ENCODE results near the gene FAM156B.
"Not testable (repeated sequence)": the region's sequence is repeated elsewhere in the genome, so short reads cannot be mapped to it uniquely, and the experiment has no call there.

The FAM156B gene

DNA sequence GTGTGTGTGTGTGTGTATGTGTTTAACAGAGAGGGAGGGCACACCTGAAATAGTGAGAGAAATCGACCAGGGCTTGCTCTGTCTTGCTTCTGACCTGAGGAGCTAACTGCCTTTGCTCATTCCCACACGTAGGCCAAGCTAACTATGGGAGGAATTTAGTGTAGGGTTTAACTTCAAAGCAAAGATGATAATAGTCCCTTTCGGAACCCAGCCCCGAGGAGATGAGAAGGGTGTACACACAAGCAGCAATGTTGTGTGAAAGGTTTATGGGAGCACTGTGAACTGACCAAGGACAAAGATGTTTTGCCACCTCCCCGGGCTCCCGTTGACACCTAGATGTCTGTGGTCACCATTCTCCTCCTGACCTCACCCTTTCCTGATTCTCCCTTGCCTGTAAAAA, 20.7 kb upstream of the FAM156B start:
- WGBS, 2 experiments, result 76 to 93% methylated on average over 3 to 4 of the region's 6 CpGs
- H3K4me1 ChIP-seq (ENCODE audit: control insufficient read depth, insufficient read depth, low read length); H3K4me3 ChIP-seq (ENCODE audit: insufficient read depth, low read depth, low read length); H3K9me3 ChIP-seq (ENCODE audit: control insufficient read depth, low read length); H3K27me3 ChIP-seq (ENCODE audit: control insufficient read depth, insufficient read depth, low read length, poor library complexity, severe bottlenecking); H3K36me3 ChIP-seq (ENCODE audit: control insufficient read depth, insufficient read depth, low read length); H3K27ac ChIP-seq (ENCODE audit: insufficient read depth, low read depth, low read length, poor library complexity, severe bottlenecking): not testable (repeated sequence)

DNA sequence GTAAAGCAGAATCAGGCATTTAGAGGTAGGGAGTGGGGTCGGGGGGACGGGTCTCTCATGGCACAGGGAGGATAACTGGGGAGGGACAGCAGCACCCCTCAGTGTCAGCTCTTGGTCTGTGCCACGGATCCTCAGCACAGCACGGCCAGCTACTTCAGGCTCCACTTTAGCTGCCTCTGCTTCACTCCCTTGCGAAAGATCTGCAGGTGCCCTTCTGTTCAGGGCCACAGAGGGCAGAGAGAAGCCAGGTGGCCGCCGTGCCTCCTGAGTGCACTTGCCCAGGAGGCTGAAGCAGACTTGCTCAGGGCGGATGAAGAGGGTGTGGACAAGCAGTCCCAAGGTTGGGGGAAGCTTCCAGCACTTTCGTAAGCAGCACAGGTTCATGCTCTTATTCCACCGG, 9.7 kb upstream of the FAM156B start:
- not testable (repeated sequence) for H3K27ac ChIP-seq (ENCODE audit: insufficient read depth, low read depth, low read length, poor library complexity, severe bottlenecking); H3K27me3 ChIP-seq (ENCODE audit: control insufficient read depth, insufficient read depth, low read length, poor library complexity, severe bottlenecking); H3K4me1 ChIP-seq (ENCODE audit: control insufficient read depth, insufficient read depth, low read length); H3K4me3 ChIP-seq (ENCODE audit: insufficient read depth, low read depth, low read length); H3K9me3 ChIP-seq (ENCODE audit: control insufficient read depth, low read length); H3K36me3 ChIP-seq (ENCODE audit: control insufficient read depth, insufficient read depth, low read length)
- no CpG with 5 or more reads among the region's 10 CpGs for WGBS, 2 experiments

- H3K27ac ChIP-seq (ENCODE audit: insufficient read depth, low read depth, low read length, poor library complexity, severe bottlenecking); H3K4me3 ChIP-seq (ENCODE audit: insufficient read depth, low read depth, low read length); H3K9me3 ChIP-seq (ENCODE audit: control insufficient read depth, low read length); H3K36me3 ChIP-seq (ENCODE audit: control insufficient read depth, insufficient read depth, low read length); H3K4me1 ChIP-seq (ENCODE audit: control insufficient read depth, insufficient read depth, low read length); H3K27me3 ChIP-seq (ENCODE audit: control insufficient read depth, insufficient read depth, low read length, poor library complexity, severe bottlenecking): not testable (repeated sequence)
- WGBS, 2 experiments, result no CpG with 5 or more reads among the region's 9 CpGs
Observed at GRCh38 chrX:52888090-52888489, 9.0 kb upstream of the FAM156B start.

DNA sequence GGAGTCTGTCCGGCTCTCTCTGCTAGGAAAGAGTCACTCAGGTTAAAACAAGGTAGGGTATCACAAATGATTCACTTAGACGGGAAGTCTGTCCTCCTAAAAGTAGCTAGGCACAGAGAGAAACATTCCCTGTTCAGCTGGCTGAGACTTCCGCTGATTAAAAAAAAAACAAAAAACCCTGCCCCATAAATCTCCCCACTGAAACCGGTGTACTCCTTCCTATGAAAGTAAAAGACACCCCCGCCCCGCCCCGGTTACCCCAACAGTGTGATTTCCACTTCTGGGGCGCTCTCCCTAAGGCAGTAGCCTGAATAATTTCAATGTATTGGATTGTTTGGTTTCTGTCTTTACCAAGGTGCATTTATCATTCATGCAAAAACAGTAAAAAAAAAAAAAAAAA, 692 bp upstream of the FAM156B start:
- not testable (repeated sequence) for H3K27ac ChIP-seq (ENCODE audit: insufficient read depth, low read depth, low read length, poor library complexity, severe bottlenecking); H3K27me3 ChIP-seq (ENCODE audit: control insufficient read depth, insufficient read depth, low read length, poor library complexity, severe bottlenecking); H3K4me1 ChIP-seq (ENCODE audit: control insufficient read depth, insufficient read depth, low read length); H3K4me3 ChIP-seq (ENCODE audit: insufficient read depth, low read depth, low read length); H3K36me3 ChIP-seq (ENCODE audit: control insufficient read depth, insufficient read depth, low read length); H3K9me3 ChIP-seq (ENCODE audit: control insufficient read depth, low read length)
- WGBS, 2 experiments, result no CpG with 5 or more reads among the region's 8 CpGs

- H3K36me3 ChIP-seq (ENCODE audit: control insufficient read depth, insufficient read depth, low read length); H3K9me3 ChIP-seq (ENCODE audit: control insufficient read depth, low read length); H3K27ac ChIP-seq (ENCODE audit: insufficient read depth, low read depth, low read length, poor library complexity, severe bottlenecking); H3K4me1 ChIP-seq (ENCODE audit: control insufficient read depth, insufficient read depth, low read length); H3K27me3 ChIP-seq (ENCODE audit: control insufficient read depth, insufficient read depth, low read length, poor library complexity, severe bottlenecking); H3K4me3 ChIP-seq (ENCODE audit: insufficient read depth, low read depth, low read length): not testable (repeated sequence)
- WGBS, 2 experiments, result no CpG with 5 or more reads among the region's 10 CpGs
Observed at GRCh38 chrX:52905531-52905930, 8.4 kb downstream of the FAM156B start.

- not testable (repeated sequence) for H3K4me3 ChIP-seq (ENCODE audit: insufficient read depth, low read depth, low read length); H3K9me3 ChIP-seq (ENCODE audit: control insufficient read depth, low read length); H3K36me3 ChIP-seq (ENCODE audit: control insufficient read depth, insufficient read depth, low read length); H3K27me3 ChIP-seq (ENCODE audit: control insufficient read depth, insufficient read depth, low read length, poor library complexity, severe bottlenecking); H3K27ac ChIP-seq (ENCODE audit: insufficient read depth, low read depth, low read length, poor library complexity, severe bottlenecking); H3K4me1 ChIP-seq (ENCODE audit: control insufficient read depth, insufficient read depth, low read length)
- no CpG with 5 or more reads among the region's 4 CpGs for WGBS, 2 experiments
Observed at GRCh38 chrX:52906072-52906471, 8.9 kb downstream of the FAM156B start.

- H3K4me1 ChIP-seq (ENCODE audit: control insufficient read depth, insufficient read depth, low read length); H3K4me3 ChIP-seq (ENCODE audit: insufficient read depth, low read depth, low read length); H3K27ac ChIP-seq (ENCODE audit: insufficient read depth, low read depth, low read length, poor library complexity, severe bottlenecking); H3K36me3 ChIP-seq (ENCODE audit: control insufficient read depth, insufficient read depth, low read length); H3K27me3 ChIP-seq (ENCODE audit: control insufficient read depth, insufficient read depth, low read length, poor library complexity, severe bottlenecking); H3K9me3 ChIP-seq (ENCODE audit: control insufficient read depth, low read length): not testable (repeated sequence)
- WGBS, 2 experiments, result no CpG with 5 or more reads among the region's 17 CpGs
Observed at GRCh38 chrX:52907137-52907536, 10.0 kb downstream of the FAM156B start.

DNA sequence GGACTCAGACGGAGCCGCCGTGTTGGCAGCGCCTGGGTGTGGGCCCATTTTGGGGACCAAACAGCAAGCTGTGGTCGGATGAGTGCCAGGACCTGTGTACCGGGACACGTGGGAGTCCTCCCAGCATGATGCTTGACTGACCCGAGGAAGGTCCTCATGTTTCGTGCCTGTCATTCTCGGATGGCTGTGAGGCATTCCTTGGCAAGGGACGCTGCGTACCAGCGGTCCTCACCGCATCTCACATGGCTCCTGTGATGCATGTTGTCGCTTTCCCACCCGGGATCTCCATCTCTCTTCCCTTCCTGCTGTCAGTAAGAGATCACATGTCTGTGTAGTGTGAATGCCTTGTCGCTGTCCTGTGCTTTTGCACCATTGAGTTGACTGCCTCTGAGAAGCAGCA, 10.8 kb downstream of the FAM156B start:
- not testable (repeated sequence) for H3K27ac ChIP-seq (ENCODE audit: insufficient read depth, low read depth, low read length, poor library complexity, severe bottlenecking); H3K4me1 ChIP-seq (ENCODE audit: control insufficient read depth, insufficient read depth, low read length); H3K27me3 ChIP-seq (ENCODE audit: control insufficient read depth, insufficient read depth, low read length, poor library complexity, severe bottlenecking); H3K9me3 ChIP-seq (ENCODE audit: control insufficient read depth, low read length); H3K36me3 ChIP-seq (ENCODE audit: control insufficient read depth, insufficient read depth, low read length); H3K4me3 ChIP-seq (ENCODE audit: insufficient read depth, low read depth, low read length)
- WGBS, 2 experiments, result no CpG with 5 or more reads among the region's 17 CpGs

DNA sequence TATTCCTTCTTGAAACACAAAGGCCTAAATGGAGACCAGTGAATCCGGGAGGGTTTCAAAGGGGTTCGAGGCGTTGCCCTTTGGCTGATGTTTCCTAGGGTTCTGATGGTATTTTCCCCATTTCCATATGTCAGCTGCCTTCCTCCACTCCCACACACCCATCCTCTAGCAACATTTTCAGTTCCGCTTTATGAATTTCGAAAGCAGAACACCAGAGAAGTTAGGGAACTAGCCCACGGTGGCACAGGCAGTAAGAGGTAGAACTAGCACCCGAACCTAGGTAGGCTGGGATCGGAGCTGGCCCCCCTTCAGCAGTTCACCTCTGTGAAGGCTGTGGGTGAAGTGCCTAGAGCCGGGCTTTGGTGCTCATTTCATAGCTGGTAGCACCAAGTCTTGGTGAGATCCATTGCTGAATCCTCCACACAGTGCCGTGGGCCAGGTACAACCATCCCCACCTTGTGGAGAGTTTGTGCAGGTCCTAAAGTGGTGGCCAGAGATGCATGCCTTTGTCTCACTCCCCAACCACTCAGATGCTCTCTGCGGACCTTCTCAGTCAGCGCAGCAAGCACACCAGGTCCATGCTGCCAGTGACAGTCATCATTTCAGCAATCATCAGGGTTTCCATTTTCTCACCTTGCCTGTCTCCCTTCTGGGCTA, 12.3 kb downstream of the FAM156B start:
- not testable (repeated sequence) for H3K4me1 ChIP-seq (ENCODE audit: control insufficient read depth, insufficient read depth, low read length); H3K4me3 ChIP-seq (ENCODE audit: insufficient read depth, low read depth, low read length); H3K36me3 ChIP-seq (ENCODE audit: control insufficient read depth, insufficient read depth, low read length); H3K27me3 ChIP-seq (ENCODE audit: control insufficient read depth, insufficient read depth, low read length, poor library complexity, severe bottlenecking); H3K9me3 ChIP-seq (ENCODE audit: control insufficient read depth, low read length); H3K27ac ChIP-seq (ENCODE audit: insufficient read depth, low read depth, low read length, poor library complexity, severe bottlenecking)
- WGBS, 2 experiments, result no CpG with 5 or more reads among the region's 12 CpGs

DNA sequence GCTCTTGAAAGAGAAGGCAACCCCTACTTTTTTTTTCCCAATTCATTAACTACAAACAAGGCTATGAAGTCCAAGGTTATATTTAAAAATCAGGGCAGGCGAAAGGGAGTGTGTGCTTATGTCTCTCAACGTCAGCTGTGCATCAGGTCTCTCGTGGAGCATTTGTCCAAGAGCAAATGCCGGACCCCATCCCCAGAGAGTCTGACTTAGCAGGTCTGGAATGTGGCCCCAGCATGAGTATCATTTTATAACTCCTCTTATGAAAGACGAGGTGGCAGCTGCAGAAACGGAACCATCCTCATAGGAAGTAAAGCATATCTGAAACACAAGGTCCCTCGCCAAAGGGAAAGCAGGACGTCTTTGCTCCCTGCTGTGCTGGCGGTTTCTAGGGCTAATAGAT, 16.6 kb downstream of the FAM156B start:
- not testable (repeated sequence) for H3K4me3 ChIP-seq (ENCODE audit: insufficient read depth, low read depth, low read length); H3K4me1 ChIP-seq (ENCODE audit: control insufficient read depth, insufficient read depth, low read length); H3K9me3 ChIP-seq (ENCODE audit: control insufficient read depth, low read length); H3K36me3 ChIP-seq (ENCODE audit: control insufficient read depth, insufficient read depth, low read length); H3K27me3 ChIP-seq (ENCODE audit: control insufficient read depth, insufficient read depth, low read length, poor library complexity, severe bottlenecking); H3K27ac ChIP-seq (ENCODE audit: insufficient read depth, low read depth, low read length, poor library complexity, severe bottlenecking)
- WGBS, 2 experiments, result no CpG with 5 or more reads among the region's 9 CpGs

GRCh38 chrX:52914704-52915103, 17.6 kb downstream of the FAM156B start:
- H3K27ac ChIP-seq (ENCODE audit: insufficient read depth, low read depth, low read length, poor library complexity, severe bottlenecking); H3K27me3 ChIP-seq (ENCODE audit: control insufficient read depth, insufficient read depth, low read length, poor library complexity, severe bottlenecking); H3K4me3 ChIP-seq (ENCODE audit: insufficient read depth, low read depth, low read length); H3K36me3 ChIP-seq (ENCODE audit: control insufficient read depth, insufficient read depth, low read length); H3K9me3 ChIP-seq (ENCODE audit: control insufficient read depth, low read length); H3K4me1 ChIP-seq (ENCODE audit: control insufficient read depth, insufficient read depth, low read length): not testable (repeated sequence)
- WGBS, 2 experiments, result no CpG with 5 or more reads among the region's 3 CpGs

All from ectodermal cell (in vitro differentiated cells).